ENCODE measurements around the gene FZR1.

- TF ChIP-seq, protein P1, sequence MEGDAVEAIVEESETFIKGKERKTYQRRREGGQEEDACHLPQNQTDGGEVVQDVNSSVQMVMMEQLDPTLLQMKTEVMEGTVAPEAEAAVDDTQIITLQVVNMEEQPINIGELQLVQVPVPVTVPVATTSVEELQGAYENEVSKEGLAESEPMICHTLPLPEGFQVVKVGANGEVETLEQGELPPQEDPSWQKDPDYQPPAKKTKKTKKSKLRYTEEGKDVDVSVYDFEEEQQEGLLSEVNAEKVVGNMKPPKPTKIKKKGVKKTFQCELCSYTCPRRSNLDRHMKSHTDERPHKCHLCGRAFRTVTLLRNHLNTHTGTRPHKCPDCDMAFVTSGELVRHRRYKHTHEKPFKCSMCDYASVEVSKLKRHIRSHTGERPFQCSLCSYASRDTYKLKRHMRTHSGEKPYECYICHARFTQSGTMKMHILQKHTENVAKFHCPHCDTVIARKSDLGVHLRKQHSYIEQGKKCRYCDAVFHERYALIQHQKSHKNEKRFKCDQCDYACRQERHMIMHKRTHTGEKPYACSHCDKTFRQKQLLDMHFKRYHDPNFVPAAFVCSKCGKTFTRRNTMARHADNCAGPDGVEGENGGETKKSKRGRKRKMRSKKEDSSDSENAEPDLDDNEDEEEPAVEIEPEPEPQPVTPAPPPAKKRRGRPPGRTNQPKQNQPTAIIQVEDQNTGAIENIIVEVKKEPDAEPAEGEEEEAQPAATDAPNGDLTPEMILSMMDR (IDR thresholded peaks at IDR 0.05; ENCODE audit: control extremely low read depth in 1 of 3, insufficient read depth in 1 of 3, low read depth in 1 of 3, low read length in 3 of 3), result peak; percentile 92 to 96 (median 95)
- TF ChIP-seq ASH2L (IDR thresholded peaks at IDR 0.05; ENCODE audit: low read length) (no peak), EZH2 (IDR thresholded peaks at IDR 0.05; ENCODE audit: low read depth, low read length, severe bottlenecking) (no peak), SP4 (IDR thresholded peaks at IDR 0.05; ENCODE audit: low read length) (no peak), SIN3A (conservative IDR thresholded peaks at IDR 0.05 in 1 of 2, IDR thresholded peaks at IDR 0.05 in 1 of 2; ENCODE audit: low read depth in 1 of 2, low read length in 2 of 2) (no peak), TCF12 (IDR thresholded peaks at IDR 0.05; ENCODE audit: low read depth, low read length) (no peak), CREB1 (IDR thresholded peaks at IDR 0.05) (no peak), BRCA1 (IDR thresholded peaks at IDR 0.05; ENCODE audit: low read depth, low read length) (no peak), POLR2A (IDR thresholded peaks at IDR 0.05; ENCODE audit: control extremely low read depth in 1 of 2, low read depth in 2 of 2, low read length in 2 of 2) (peak in 1 of 2 experiments; percentile 50; a peak in 1 of 3 replicates), SP2 (IDR thresholded peaks at IDR 0.05; ENCODE audit: low read length) (no peak), EP300 (IDR thresholded peaks at IDR 0.05; ENCODE audit: borderline replicate concordance in 1 of 2, low read depth in 2 of 2, low read length in 2 of 2) (no peak), EGR1 (IDR thresholded peaks at IDR 0.05; ENCODE audit: borderline replicate concordance, low read depth, low read length) (no peak), POLR2AphosphoS5 (IDR thresholded peaks at IDR 0.05; ENCODE audit: low read depth, low read length) (peak; percentile 13; the same call in 1 of the 2 replicates)
- TF ChIP-seq, protein P2, sequence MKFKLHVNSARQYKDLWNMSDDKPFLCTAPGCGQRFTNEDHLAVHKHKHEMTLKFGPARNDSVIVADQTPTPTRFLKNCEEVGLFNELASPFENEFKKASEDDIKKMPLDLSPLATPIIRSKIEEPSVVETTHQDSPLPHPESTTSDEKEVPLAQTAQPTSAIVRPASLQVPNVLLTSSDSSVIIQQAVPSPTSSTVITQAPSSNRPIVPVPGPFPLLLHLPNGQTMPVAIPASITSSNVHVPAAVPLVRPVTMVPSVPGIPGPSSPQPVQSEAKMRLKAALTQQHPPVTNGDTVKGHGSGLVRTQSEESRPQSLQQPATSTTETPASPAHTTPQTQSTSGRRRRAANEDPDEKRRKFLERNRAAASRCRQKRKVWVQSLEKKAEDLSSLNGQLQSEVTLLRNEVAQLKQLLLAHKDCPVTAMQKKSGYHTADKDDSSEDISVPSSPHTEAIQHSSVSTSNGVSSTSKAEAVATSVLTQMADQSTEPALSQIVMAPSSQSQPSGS (IDR thresholded peaks at IDR 0.05; ENCODE audit: low read length), result no peak
Observed at GRCh38 chr19:3544742-3545668, 38.9 kb downstream of the FZR1 start.
